MCF 10A (cell line): ENCODE measurements around the gene CCL26. TPM values are rescaled to one million over a fixed set of nuclear protein-coding genes. Genes with fewer than 3 reads are reported as not detected.

Experiments used
- BruUV-seq: library from RNA; stranded (reverse); fragments of 400-500 nt; replicated peaks from 2 replicates; lab custom pipeline; 2021; lab: Mats Ljungman, UMichigan
- CTCF ChIA-PET: fragments of 300-600 bp; sonication (Branson Sonifier 250); formaldehyde crosslinking; extraction: SDS; loops from one replicate; lab custom pipeline; 2021; ENCODE audit warnings: antibody characterized with exemption, inconsistent platforms; lab: Yijun Ruan, JAX
- POLR2A ChIA-PET: fragments of 300-600, 350-650 bp; sonication (Branson Sonifier 250); formaldehyde crosslinking; extraction: SDS; loops from one replicate; lab custom pipeline; 2020; ENCODE audit warnings: antibody characterized with exemption, inconsistent platforms; lab: Yijun Ruan, JAX
- DNase-seq: peaks from one replicate; pipeline ENCODE4 v3.0.0-alpha.2; 2018; ENCODE audit not compliant: unreplicated experiment
- H3K27ac Mint-ChIP-seq: one replicate; pipeline ENCODE4 v1.8.0; 2022; ENCODE audit warnings: mild to moderate bottlenecking, low read depth, mixed read lengths; ENCODE audit not compliant: unreplicated experiment
- H3K27me3 Mint-ChIP-seq: one replicate; pipeline ENCODE4 v1.8.0; 2022; ENCODE audit warnings: mixed read lengths; ENCODE audit not compliant: insufficient read depth, unreplicated experiment
- H3K36me3 Mint-ChIP-seq: one replicate; pipeline ENCODE4 v1.8.0; 2022; ENCODE audit warnings: mild to moderate bottlenecking, moderate library complexity, mixed read lengths; ENCODE audit not compliant: insufficient read depth, unreplicated experiment
- H3K4me1 Mint-ChIP-seq: one replicate; pipeline ENCODE4 v1.8.0; 2022; ENCODE audit warnings: mixed read lengths; ENCODE audit not compliant: insufficient read depth, unreplicated experiment
- H3K4me3 Mint-ChIP-seq: one replicate; pipeline ENCODE4 v1.8.0; 2022; ENCODE audit warnings: mild to moderate bottlenecking, moderate library complexity, mixed read lengths; ENCODE audit not compliant: unreplicated experiment
- H3K9me3 Mint-ChIP-seq: one replicate; pipeline ENCODE4 v1.8.0; 2022; ENCODE audit warnings: mixed read lengths; ENCODE audit not compliant: unreplicated experiment
- CTCF ChIP-seq: fragments of 200-600 bp; IDR thresholded peaks from one replicate; pipeline ENCODE4 v1.8.0; 2022; ENCODE audit warnings: antibody characterized with exemption, mild to moderate bottlenecking; ENCODE audit not compliant: unreplicated experiment
- intact Hi-C: fragments of 100-400 bp; cut with micrococcal nuclease; formaldehyde crosslinking; loops from 2 replicates; pipeline ENCODE4 v1.14.1; 2022
- total RNA-seq: library from RNA; stranded (reverse); gene quantifications from 2 replicates; pipeline ENCODE4 v1.2.3, GENCODE V29; 2022

Gene CCL26
- total RNA-seq, 1 experiment from 2014 or later: not detected

- BruUV-seq: no TSS peak
- intact Hi-C loops: no loop called here
- no peak overlapping the region for H3K27ac Mint-ChIP-seq
- no peak for TF ChIP-seq CTCF
- no peak overlapping the region for H3K4me3 Mint-ChIP-seq
- no peaks in the 10 kb centered on the region for H3K27me3 Mint-ChIP-seq
- no peak for DNase-seq
- no peaks in the 10 kb centered on the region for H3K36me3 Mint-ChIP-seq
- POLR2A ChIA-PET: no interaction called here
- CTCF ChIA-PET: interaction anchor here (1.4 kb wide), 1 partner anchor 10 kb away, joined by 3 read pairs; no protein-coding TSS in a partner anchor
- H3K4me1 Mint-ChIP-seq: no peaks in the 10 kb centered on the region
- no peaks in the 10 kb centered on the region for H3K9me3 Mint-ChIP-seq
Measured at GRCh38 chr7:75807452-75807851, 35.4 kb upstream of the CCL26 start.

- intact Hi-C loops: no loop called here
- Mint-ChIP-seq H3K36me3 (no peaks in the 10 kb centered on the region), H3K4me3 (no peak overlapping the region), H3K27ac (no peak overlapping the region), H3K4me1 (no peaks in the 10 kb centered on the region), H3K27me3 (no peaks in the 10 kb centered on the region), H3K9me3 (no peaks in the 10 kb centered on the region)
- no TSS peak for BruUV-seq
- POLR2A ChIA-PET: interaction anchor here (0.6 kb wide), 1 partner anchor 16 kb away, joined by 3 read pairs; no protein-coding TSS in a partner anchor
- no peak for TF ChIP-seq CTCF
- DNase-seq: no peak
- CTCF ChIA-PET: interaction anchor here (1.4 kb wide), 1 partner anchor 10 kb away, joined by 3 read pairs; no protein-coding TSS in a partner anchor
Measured at GRCh38 chr7:75806560-75807307, 34.7 kb upstream of the CCL26 start.

- no peaks in the 10 kb centered on the region for H3K36me3 Mint-ChIP-seq
- no peak for TF ChIP-seq CTCF
- no peak overlapping the region for H3K27ac Mint-ChIP-seq
- no peak for DNase-seq
- no peak overlapping the region for H3K4me3 Mint-ChIP-seq
- ChIA-PET CTCF (no interaction called here), POLR2A (no interaction called here)
- intact Hi-C loops: no loop called here
- H3K4me1 Mint-ChIP-seq: no peaks in the 10 kb centered on the region
- no peaks in the 10 kb centered on the region for H3K27me3 Mint-ChIP-seq
- no peaks in the 10 kb centered on the region for H3K9me3 Mint-ChIP-seq
- BruUV-seq: no TSS peak
Measured at GRCh38 chr7:75804705-75805104, 32.7 kb upstream of the CCL26 start.

GRCh38 chr7:75804004-75804403 lies 32.0 kb upstream of the CCL26 start:
- Mint-ChIP-seq H3K27ac (no peak overlapping the region), H3K4me3 (no peak overlapping the region), H3K9me3 (no peaks in the 10 kb centered on the region), H3K27me3 (no peaks in the 10 kb centered on the region), H3K4me1 (no peaks in the 10 kb centered on the region), H3K36me3 (no peaks in the 10 kb centered on the region)
- no peak for DNase-seq
- POLR2A ChIA-PET: no interaction called here
- BruUV-seq: no TSS peak
- intact Hi-C loops: no loop called here
- CTCF ChIA-PET: no interaction called here
- no peak for TF ChIP-seq CTCF
